Mucosa of descending colon (tissue), 3 donors: ENCODE results near the gene KIAA1614. TPM values are rescaled to one million over a fixed set of nuclear protein-coding genes. Genes with fewer than 3 reads are reported as not detected.
A peak's percentile ranks its signal among the peaks of the same experiment; 100 is the strongest.

ENCODE experiments used
- ATAC-seq: fragments of 200-7000 bp; cut with Tn5 transposase; one replicate; pipeline ENCODE4 v1.9.1; 2020; ENCODE audit warnings: mild to moderate bottlenecking, moderate library complexity
- DNase-seq, 3 donors: peaks; one replicate each; pipeline ENCODE4 v3.0.0-alpha.2; 2020
- H3K36me3 ChIP-seq: fragments of 200-600 bp; one replicate; pipeline ENCODE4 v1.8.0; 2021; ENCODE audit warnings: low read depth, mild to moderate bottlenecking
- H3K4me1 ChIP-seq: fragments of 200-600 bp; one replicate; pipeline ENCODE4 v1.8.0; 2021; ENCODE audit warnings: low read depth, mild to moderate bottlenecking
- H3K4me3 ChIP-seq: fragments of 200-600 bp; one replicate; pipeline ENCODE4 v1.8.0; 2021; ENCODE audit warnings: mild to moderate bottlenecking
- H3K9me3 ChIP-seq: fragments of 200-600 bp; one replicate; pipeline ENCODE4 v1.8.0; 2021; ENCODE audit warnings: mild to moderate bottlenecking
- CTCF ChIP-seq: fragments of 200-600 bp; IDR thresholded peaks from one replicate; pipeline ENCODE4 v1.8.0; 2022; ENCODE audit warnings: antibody characterized with exemption, mild to moderate bottlenecking
- intact Hi-C, 2 donors: fragments of 100-400 bp; cut with DNase I in 1 of 2; cut with micrococcal nuclease in 1 of 2; formaldehyde crosslinking; loops; one replicate each; pipeline versions ENCODE4 v1.11.0 to v1.11.1; 2022; cut with DNase I, micrococcal nuclease
- total RNA-seq, 3 donors: library from RNA; stranded (reverse); fragmentation: NEBNext Ultra II Directional in 2 of 3; extraction: Animal tissue kit (Norgen Biotek cat#: 25700) in 2 of 3; gene quantifications; one replicate each; pipeline versions ENCODE4 v1.2.1 to v1.2.4, GENCODE V29; 2021 to 2023
- donor health status: DM: no; HTN: no; CAD: no; lungs with moderate emphysema.
- donor health status: DM: no; HTN: no; CAD: no.
- donor health status: DM: no; HTN: yes; CAD: no.

KIAA1614 gene
- total RNA-seq, 3 donors from 2014 or later, result 1.2 to 11.1 (median 2.0) TPM

- TF ChIP-seq CTCF, result no peak
- intact Hi-C loops, result no loop called here
- H3K36me3 ChIP-seq, result no peaks in the 10 kb centered on the region
- H3K4me3 ChIP-seq, result no peak overlapping the region
- H3K9me3 ChIP-seq, result no peaks in the 10 kb centered on the region
- no peak for ATAC-seq
- peaks cover 7% of the 10 kb centered on the region for H3K4me1 ChIP-seq
- no peak for DNase-seq
These were observed 11.2 kb downstream of the KIAA1614 start for GRCh38 chr1:180923887-180924286.

- ATAC-seq, result no peak
- H3K36me3 ChIP-seq, result no peaks in the 10 kb centered on the region
- H3K9me3 ChIP-seq, result no peaks in the 10 kb centered on the region
- H3K4me3 ChIP-seq, result no peak overlapping the region
- TF ChIP-seq CTCF, result no peak
- no peak for DNase-seq
- H3K4me1 ChIP-seq, result peaks cover 7% of the 10 kb centered on the region
- intact Hi-C loops, result no loop called here
These were observed 12.2 kb downstream of the KIAA1614 start for GRCh38 chr1:180924939-180925338.

GRCh38 chr1:180925471-180926051, 12.9 kb downstream of the KIAA1614 start:
- peak in 2 of 3 donors; percentile 21 to 44 for DNase-seq
- Histone ChIP-seq H3K4me3 (no peak overlapping the region), H3K4me1 (peaks cover 7% of the 10 kb centered on the region), H3K36me3 (no peaks in the 10 kb centered on the region), H3K9me3 (no peaks in the 10 kb centered on the region)
- TF ChIP-seq CTCF, result no peak
- intact Hi-C loops, result no loop called here
- peak; percentile 61 for ATAC-seq

- no peaks in the 10 kb centered on the region for H3K9me3 ChIP-seq
- TF ChIP-seq CTCF, result no peak
- H3K4me3 ChIP-seq, result no peak overlapping the region
- peaks cover 7% of the 10 kb centered on the region for H3K4me1 ChIP-seq
- intact Hi-C loops, result no loop called here
- H3K36me3 ChIP-seq, result no peaks in the 10 kb centered on the region
- ATAC-seq (peak; percentile 12), DNase-seq (peak in 2 of 3 donors; percentile 6 to 36)
These were observed 13.7 kb downstream of the KIAA1614 start for GRCh38 chr1:180926164-180926981.

GRCh38 chr1:180927348-180927747, 14.7 kb downstream of the KIAA1614 start:
- intact Hi-C loops, result no loop called here
- DNase-seq (no peak), ATAC-seq (no peak)
- no peaks in the 10 kb centered on the region for H3K9me3 ChIP-seq
- H3K4me1 ChIP-seq, result peaks cover 7% of the 10 kb centered on the region
- no peaks in the 10 kb centered on the region for H3K36me3 ChIP-seq
- H3K4me3 ChIP-seq, result no peak overlapping the region
- TF ChIP-seq CTCF, result no peak
